Spleen (tissue), 11 donors: Measurements from ENCODE around the gene SLC22A2. TPM values are rescaled to one million over a fixed set of nuclear protein-coding genes. Genes with fewer than 3 reads are reported as not detected.

Source experiments
- DNase-seq: peaks from one replicate; pipeline ENCODE4 v3.0.0-alpha.2; 2020
- H3K27ac ChIP-seq, 8 donors: fragments of 200-600 bp; sonication (generic) in 7 of 8; 1 replicate in 4 of 8; 2 replicates in 4 of 8; pipeline versions ENCODE4 v1.5.0 to v1.8.0; 2016 to 2021; ENCODE audit warnings: inconsistent platforms in 4 of 8, mild to moderate bottlenecking in 4 of 8, moderate library complexity in 1 of 8
- H3K27me3 ChIP-seq, 7 donors: fragments of 200-600 bp; sonication (generic) in 6 of 7; replicated peaks in 1 of 7; 1 replicate in 4 of 7; 2 replicates in 3 of 7; pipeline versions ENCODE4 v1.5.0 to v1.8.0; 2016 to 2021; ENCODE audit warnings: inconsistent platforms in 3 of 7, mild to moderate bottlenecking in 1 of 7
- H3K36me3 ChIP-seq, 6 donors: fragments of 200-600 bp; sonication (generic) in 5 of 6; 1 replicate in 4 of 6; 2 replicates in 2 of 6; pipeline versions ENCODE4 v1.5.0 to v1.8.0; 2016 to 2021; ENCODE audit warnings: inconsistent platforms in 2 of 6
- H3K4me1 ChIP-seq, 6 donors: fragments of 200-600 bp; sonication (generic) in 5 of 6; 1 replicate in 3 of 6; 2 replicates in 3 of 6; pipeline versions ENCODE4 v1.5.0 to v1.8.0; 2016 to 2021; ENCODE audit warnings: inconsistent platforms in 3 of 6
- H3K4me3 ChIP-seq, 8 donors: fragments of 200-600 bp; sonication (generic) in 7 of 8; 1 replicate in 4 of 8; 2 replicates in 4 of 8; pipeline versions ENCODE4 v1.5.0 to v1.8.0; 2016 to 2021; ENCODE audit warnings: inconsistent platforms in 4 of 8, mild to moderate bottlenecking in 4 of 8, moderate library complexity in 2 of 8
- H3K9me3 ChIP-seq, 8 donors: fragments of 200-600 bp; sonication (generic) in 7 of 8; 1 replicate in 4 of 8; 2 replicates in 4 of 8; pipeline versions ENCODE4 v1.5.0 to v1.8.0; 2016 to 2021; ENCODE audit warnings: inconsistent platforms in 4 of 8
- CTCF ChIP-seq, 11 experiments: fragments of 200-600 bp in 7 of 11; fragments of 450-650 bp in 4 of 11; sonication (generic) in 4 of 11; IDR thresholded peaks in 8 of 11; conservative IDR thresholded peaks in 3 of 11; 1 replicate in 7 of 11; 2 replicates in 4 of 11; pipeline versions ENCODE4 v1.4.0 to v1.8.0; 2016 to 2021; ENCODE audit warnings: antibody characterized with exemption in 11 of 11, inconsistent platforms in 4 of 11, mild to moderate bottlenecking in 1 of 11
- POLR2A ChIP-seq, 3 donors: fragments of 450-650 bp; IDR thresholded peaks; one replicate each; pipeline ENCODE4 v1.5.1; 2017; ENCODE audit warnings: antibody characterized with exemption in 3 of 3, mild to moderate bottlenecking in 1 of 3
- POLR2AphosphoS5 ChIP-seq, 3 donors: sonication (generic); formaldehyde crosslinking; IDR thresholded peaks; one replicate each; pipeline ENCODE4 v1.5.1; 2017; ENCODE audit warnings: antibody characterized with exemption in 3 of 3
- whole genome bisulfite sequencing, 5 donors: extraction: QIAGEN DNeasy Blood & Tissue Kit in 3 of 5; methylation state at CpG; one replicate each; pipeline versions ENCODE4 v1.1.5 to v1.1.7; 2013 to 2018; 5-methylcytosine and 5-hydroxymethylcytosine counted together
- intact Hi-C: fragments of 100-400 bp; cut with DNase I; formaldehyde crosslinking; loops from one replicate; pipeline ENCODE4 v1.15.0; 2023; ENCODE audit warnings: low total_unique reads
- polyA plus RNA-seq, 3 donors: library from polyadenylated mRNA; stranded (reverse); fragments of 200-250 nt; gene quantifications; one replicate each; pipeline ENCODE4 v1.2.1, GENCODE V29; 2013
- total RNA-seq, 7 donors: library from RNA; depleted of rRNA in 3 of 7; stranded (reverse); fragments of >200 nt in 3 of 7; fragmentation: NEBNext Ultra II Directional in 4 of 7; extraction: Animal tissue kit (Norgen Biotek cat#: 25700) in 4 of 7; gene quantifications; one replicate each; pipeline versions ENCODE4 v1.1.0 to v1.2.1, GENCODE V29; 2016 to 2021
- donor health status: healthy with polysubstance abuse.
- donor health status: DM: no; HTN: no; CAD: no; lungs with moderate emphysema.
- donor health status: DM: no; HTN: no; CAD: no.
- donor health status: Bipolar disorder and iron deficiency.
- donor health status: healthy.
- donor health status: DM: no; HTN: no; CAD: no.
- donor health status: DM: yes; HTN: yes; CAD: no.

Gene SLC22A2
- total and polyA plus RNA-seq, 10 donors: not detected

DNA sequence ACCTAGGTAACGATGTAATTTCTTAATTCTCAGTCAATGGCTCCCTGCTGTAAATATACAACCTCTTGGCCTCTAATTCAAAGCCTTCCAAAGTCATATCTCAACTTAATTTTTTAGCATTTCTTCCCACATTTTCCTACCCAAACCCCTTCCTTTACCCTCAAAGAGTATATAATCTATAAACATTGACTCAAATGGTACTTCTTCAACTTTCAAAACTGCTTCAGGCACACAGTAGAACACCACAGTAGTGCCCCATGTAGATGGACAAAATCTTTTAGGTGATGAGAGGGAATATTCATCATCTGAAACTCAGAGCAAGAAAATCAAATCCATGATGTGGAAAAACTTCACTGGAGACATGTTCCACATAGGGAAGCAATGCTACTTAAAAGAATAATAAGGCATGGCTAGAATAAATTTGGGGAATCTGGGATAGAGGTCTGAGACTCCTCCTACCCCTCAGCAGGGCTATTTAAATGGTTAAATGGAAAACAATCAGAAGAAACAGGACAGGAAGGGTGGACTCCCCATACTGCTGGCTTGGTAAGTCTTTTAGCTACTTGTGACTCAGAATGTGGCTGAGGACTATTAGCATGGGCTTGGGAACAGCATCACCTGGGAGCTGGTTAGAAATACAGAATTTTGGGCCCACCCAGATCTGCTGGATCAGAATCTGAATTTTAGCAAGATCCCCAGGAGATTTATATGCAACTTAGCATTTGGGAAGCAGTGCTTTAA, 6.4 kb downstream of the SLC22A2 start:
- Histone ChIP-seq H3K27ac (no peak overlapping the region), H3K36me3 (no peaks in the 10 kb centered on the region), H3K4me1 (no peaks in the 10 kb centered on the region), H3K4me3 (no peak overlapping the region), H3K27me3 (peaks cover 0 to 10% (median 0%) of the 10 kb centered on the region in 7 donors), H3K9me3 (no peaks in the 10 kb centered on the region)
- no peak for DNase-seq
- no peak for TF ChIP-seq POLR2A (IDR thresholded peaks at IDR 0.05)
- TF ChIP-seq CTCF (IDR thresholded peaks at IDR 0.05 in 8 of 11, conservative IDR thresholded peaks at IDR 0.05 in 3 of 11): no peak
- TF ChIP-seq POLR2AphosphoS5 (IDR thresholded peaks at IDR 0.05): no peak
- WGBS, 5 donors: 54 to 79% (median 67%) methylated on average over 1 of the region's 1 CpG
- intact Hi-C loops: no loop called here

DNA sequence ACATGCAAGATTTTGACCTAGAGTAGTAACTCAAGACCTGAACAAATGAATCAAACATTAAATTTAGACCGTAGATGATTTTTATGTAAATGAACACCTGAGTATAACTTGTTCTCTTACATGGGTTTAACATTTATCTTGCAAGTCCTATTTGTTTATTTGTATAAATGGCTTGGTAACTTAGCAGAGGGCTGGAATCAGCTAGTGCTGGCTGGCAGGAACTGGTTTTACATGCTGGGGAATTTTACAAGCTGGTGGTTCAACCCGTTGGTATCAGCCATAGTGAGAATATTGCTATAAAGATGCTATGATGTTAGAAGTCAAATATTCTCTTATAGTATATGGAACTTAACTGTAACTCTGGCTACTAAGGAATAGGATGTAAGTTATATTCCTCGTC, 8.9 kb downstream of the SLC22A2 start:
- no peak for TF ChIP-seq POLR2AphosphoS5 (IDR thresholded peaks at IDR 0.05)
- TF ChIP-seq CTCF (IDR thresholded peaks at IDR 0.05 in 8 of 11, conservative IDR thresholded peaks at IDR 0.05 in 3 of 11): no peak
- TF ChIP-seq POLR2A (IDR thresholded peaks at IDR 0.05): no peak
- H3K9me3 ChIP-seq: no peaks in the 10 kb centered on the region
- no peaks in the 10 kb centered on the region for H3K36me3 ChIP-seq
- H3K4me1 ChIP-seq: no peaks in the 10 kb centered on the region
- intact Hi-C loops: no loop called here
- H3K27me3 ChIP-seq: peaks cover 0 to 10% (median 0%) of the 10 kb centered on the region in 7 donors
- no peak for DNase-seq
- H3K4me3 ChIP-seq: no peak overlapping the region
- no peak overlapping the region for H3K27ac ChIP-seq
- 57 to 80% (median 74%) methylated on average over 3 of the region's 3 CpGs for WGBS, 5 donors

DNA sequence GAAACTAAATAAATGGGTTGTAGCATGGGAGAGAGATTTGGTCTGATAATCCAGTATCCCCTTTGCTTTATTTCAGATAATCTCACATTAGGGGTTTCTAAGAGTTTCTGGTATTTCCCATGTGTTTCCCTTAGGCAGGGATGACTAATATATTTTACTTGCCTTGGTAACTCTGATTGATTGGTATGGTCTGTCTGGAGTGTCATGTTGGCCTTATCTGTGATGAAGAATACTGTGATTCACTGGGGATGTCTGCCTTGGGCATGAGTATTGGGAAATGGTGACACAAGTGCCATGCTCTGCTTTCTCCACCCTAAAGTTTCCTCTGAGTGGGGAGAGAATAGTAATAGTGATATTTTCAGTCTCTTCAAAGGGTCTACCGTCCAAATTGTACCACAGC, 10.1 kb downstream of the SLC22A2 start:
- Histone ChIP-seq H3K27ac (no peak overlapping the region), H3K9me3 (no peaks in the 10 kb centered on the region), H3K4me1 (no peaks in the 10 kb centered on the region), H3K27me3 (peaks cover 0 to 10% (median 0%) of the 10 kb centered on the region in 7 donors), H3K36me3 (no peaks in the 10 kb centered on the region), H3K4me3 (no peak overlapping the region)
- no peak for DNase-seq
- TF ChIP-seq POLR2AphosphoS5 (IDR thresholded peaks at IDR 0.05): no peak
- TF ChIP-seq CTCF (IDR thresholded peaks at IDR 0.05 in 8 of 11, conservative IDR thresholded peaks at IDR 0.05 in 3 of 11): no peak
- no peak for TF ChIP-seq POLR2A (IDR thresholded peaks at IDR 0.05)
- intact Hi-C loops: no loop called here
- WGBS, 5 donors: 46 to 85% (median 69%) methylated on average over 1 of the region's 1 CpG

DNA sequence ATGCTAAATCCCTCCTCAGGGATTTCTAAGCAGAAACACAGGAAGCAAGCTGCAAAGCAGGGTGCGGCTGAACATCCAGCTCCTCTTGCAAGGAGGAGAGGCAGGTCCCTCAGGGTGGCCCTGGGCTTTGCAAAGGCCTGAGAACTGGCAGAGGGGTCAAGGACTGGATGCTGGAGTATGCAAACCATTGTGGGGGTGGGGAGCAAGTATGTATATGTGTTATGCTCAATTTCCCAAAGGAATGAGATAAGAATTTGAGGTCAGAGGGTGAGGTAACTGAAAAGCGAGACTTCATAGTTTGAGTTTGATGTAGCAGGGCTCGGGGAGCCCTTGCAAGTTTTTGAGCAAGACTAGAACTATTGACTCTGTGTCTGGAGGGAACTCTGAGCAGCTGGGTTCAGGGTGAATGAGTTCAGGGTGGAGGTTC, 11.2 kb downstream of the SLC22A2 start:
- DNase-seq: no peak
- Histone ChIP-seq H3K36me3 (no peaks in the 10 kb centered on the region), H3K27ac (no peak overlapping the region), H3K9me3 (no peaks in the 10 kb centered on the region), H3K4me3 (no peak overlapping the region), H3K27me3 (peaks cover 0 to 7% (median 0%) of the 10 kb centered on the region in 7 donors), H3K4me1 (no peaks in the 10 kb centered on the region)
- intact Hi-C loops: no loop called here
- 48 to 72% (median 64%) methylated on average over 3 of the region's 3 CpGs for WGBS, 5 donors
- TF ChIP-seq POLR2A (IDR thresholded peaks at IDR 0.05) (no peak), POLR2AphosphoS5 (IDR thresholded peaks at IDR 0.05) (no peak), CTCF (IDR thresholded peaks at IDR 0.05 in 8 of 11, conservative IDR thresholded peaks at IDR 0.05 in 3 of 11) (no peak)
